ENCODE measurements around the gene TCF7.

GRCh38 chr5:134091626-134092121 lies 22.8 kb upstream of the TCF7 start:
- no peak for TF ChIP-seq CTCF (IDR thresholded peaks at IDR 0.05)
- no peak for TF ChIP-seq POLR2A (IDR thresholded peaks at IDR 0.05)
